Renal cortex interstitium (tissue), 15 donors: ENCODE measurements around the gene NPFFR2. TPM values are rescaled to one million over a fixed set of nuclear protein-coding genes. Genes with fewer than 3 reads are reported as not detected.
"Not testable (repeated sequence)": the region's sequence is repeated elsewhere in the genome, so short reads cannot be mapped to it uniquely, and the experiment has no call there.

Experiments
- DNase-seq, 11 donors: peaks; one replicate each; pipeline ENCODE4 v3.0.0-alpha.2; 2013; ENCODE audit warnings: low read depth in 9 of 11, low spot score in 4 of 11; ENCODE audit errors: extremely low read depth in 1 of 11
- long read RNA-seq, 16 experiments: transcript quantifications; one replicate each; lab custom pipeline, GENCODE V29; 2026
- polyA plus RNA-seq, 3 donors: library from polyadenylated mRNA; unstranded; fragments of 120-200 nt; gene quantifications; one replicate each; pipeline ENCODE4 v1.2.1, GENCODE V29; 2013; ENCODE audit not compliant: insufficient read length in 3 of 3

NPFFR2 gene
- polyA plus RNA-seq: 1 to 10 TPM in 1 of 3 donors, under 1 TPM in 2; 0.47 to 1.7 (median 0.76) TPM
- long read RNA-seq, donor 1, partial matches to known transcripts: 0 of 1 reads
- long read RNA-seq, donor 1, other reads (novel, unspliced or antisense): 0 of 1 reads
- long read RNA-seq, donor 2, partial matches to known transcripts: 0 of 1 reads
- long read RNA-seq, donor 2, other reads (novel, unspliced or antisense): 0 of 1 reads
- long read RNA-seq, donor 3, partial matches to known transcripts: 0 of 2 reads
- long read RNA-seq, donor 3, other reads (novel, unspliced or antisense): 0 of 2 reads
- long read RNA-seq, donor 4: 0 reads
- long read RNA-seq, donor 5: 0 reads
- long read RNA-seq, donor 6: 0 reads
- long read RNA-seq, donor 7: 0 reads
- long read RNA-seq, donor 8: 0 reads
- long read RNA-seq, donor 9, partial matches to known transcripts: 0 of 2 reads
- long read RNA-seq, donor 9, other reads (novel, unspliced or antisense): 0 of 2 reads
- long read RNA-seq, donor 10, partial matches to known transcripts: 0 of 1 reads
- long read RNA-seq, donor 10, other reads (novel, unspliced or antisense): 0 of 1 reads
- long read RNA-seq, donor 11: 0 reads
- long read RNA-seq, donor 12: 0 reads
- long read RNA-seq, donor 13: 0 reads
- long read RNA-seq, donor 14, partial matches to known transcripts: 0 of 1 reads
- long read RNA-seq, donor 14, other reads (novel, unspliced or antisense): 0 of 1 reads
- long read RNA-seq, donor 15: 0 reads
- long read RNA-seq, donor 16, partial matches to known transcripts: 0 of 1 reads
- long read RNA-seq, donor 16, other reads (novel, unspliced or antisense): 0 of 1 reads

GRCh38 chr4:72031868-72032608, at the start of gene NPFFR2:
TSS of gene NPFFR2 (plus strand) at chr4:72032000. CDS start at chr4:72128592, 96,592 bp downstream.
- DNase-seq: peak in 9 of 11 donors; percentile 3 to 40 (median 24)

DNA sequence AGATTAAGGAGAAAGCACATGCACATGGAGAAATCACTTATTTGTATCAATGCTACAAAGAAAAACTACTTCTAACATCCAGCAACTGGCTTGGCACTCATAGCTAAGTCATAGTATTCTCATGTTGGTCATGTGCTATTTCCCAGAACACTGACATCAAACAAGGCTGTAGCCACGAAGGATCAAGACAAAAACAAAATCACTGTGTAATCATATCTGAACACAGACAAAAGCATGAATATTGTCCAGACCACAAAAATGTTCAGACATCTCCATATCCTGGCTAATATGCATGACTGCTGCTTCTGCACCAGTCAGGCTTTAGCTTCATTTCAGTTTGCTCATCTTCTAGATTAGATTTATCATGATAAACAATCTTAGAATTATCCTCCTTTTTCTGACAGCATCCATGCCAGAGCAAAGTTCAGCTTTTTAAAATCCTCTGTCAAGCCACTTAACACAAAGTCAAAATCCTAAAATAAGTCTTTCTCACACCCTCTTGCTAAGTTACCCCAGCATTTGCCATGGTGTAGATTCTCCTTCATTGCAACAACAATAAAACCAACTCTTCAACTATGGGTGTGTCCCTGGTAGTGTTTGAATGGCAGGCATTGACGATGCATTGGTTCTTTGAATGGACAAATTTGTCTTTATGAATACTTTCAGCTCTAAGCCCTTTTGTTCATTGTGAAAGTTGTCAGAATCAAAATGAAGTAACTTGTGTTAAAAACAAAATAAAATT, 39.1 kb upstream of the NPFFR2 start:
- DNase-seq: no peak

DNA sequence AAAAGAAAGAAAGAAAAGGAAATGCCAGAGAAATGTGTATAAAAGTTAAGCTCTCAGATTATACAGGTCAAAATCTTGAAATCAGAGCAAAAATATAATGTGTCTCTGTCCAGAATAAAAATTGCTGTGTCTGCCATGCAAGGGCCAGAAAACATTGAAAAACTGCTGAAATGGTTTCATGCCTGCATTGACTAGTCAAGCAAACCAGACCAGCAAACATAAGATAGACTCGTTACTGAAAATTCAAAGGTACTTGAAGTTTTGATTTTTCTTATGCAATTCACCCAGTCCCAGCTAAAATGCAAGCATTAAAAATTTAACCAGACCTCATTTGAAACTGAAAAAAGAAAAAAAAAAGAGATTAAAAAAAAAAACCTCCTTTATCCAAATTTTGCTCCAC, 37.2 kb upstream of the NPFFR2 start:
- no peak for DNase-seq

DNA sequence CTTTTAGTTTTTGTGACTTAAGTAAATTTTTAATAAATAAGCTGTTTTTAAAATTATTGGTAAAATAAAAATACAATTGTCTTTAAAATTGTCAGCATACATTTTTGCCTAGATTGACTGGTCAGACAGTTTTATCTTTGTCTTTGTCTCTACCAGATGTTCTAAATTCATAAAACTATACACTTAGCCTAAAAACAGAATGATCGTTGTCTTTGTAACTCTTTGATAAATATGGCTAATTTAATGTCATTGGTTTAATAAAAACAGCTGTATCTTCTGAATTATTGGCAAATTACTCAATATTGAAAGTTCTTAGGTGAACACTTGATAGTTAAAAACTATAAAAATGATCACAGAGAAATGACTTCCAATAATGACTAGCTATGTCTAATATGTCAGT, 36.5 kb upstream of the NPFFR2 start:
- no peak for DNase-seq

DNA sequence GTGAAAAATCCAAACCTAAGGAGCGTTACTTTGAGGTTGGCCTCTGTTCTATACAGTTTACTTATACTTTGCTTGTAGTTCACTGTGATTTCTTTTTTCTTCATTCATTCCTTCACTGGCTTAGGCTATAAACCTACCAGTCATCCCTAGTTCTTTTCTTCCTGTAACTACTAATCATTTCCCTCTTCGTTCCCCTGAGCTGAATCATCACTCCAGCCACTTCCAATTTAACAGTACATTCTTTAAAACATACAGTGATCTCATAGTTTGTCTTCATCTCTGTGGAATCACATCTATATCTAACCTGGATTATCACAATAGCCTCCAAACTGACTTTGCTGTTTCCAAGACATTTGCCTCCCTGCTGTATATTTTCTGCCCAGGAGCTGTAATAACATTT, 25.2 kb upstream of the NPFFR2 start:
- DNase-seq: no peak

GRCh38 chr4:72011906-72012305, 19.9 kb upstream of the NPFFR2 start:
- DNase-seq: no peak

DNA sequence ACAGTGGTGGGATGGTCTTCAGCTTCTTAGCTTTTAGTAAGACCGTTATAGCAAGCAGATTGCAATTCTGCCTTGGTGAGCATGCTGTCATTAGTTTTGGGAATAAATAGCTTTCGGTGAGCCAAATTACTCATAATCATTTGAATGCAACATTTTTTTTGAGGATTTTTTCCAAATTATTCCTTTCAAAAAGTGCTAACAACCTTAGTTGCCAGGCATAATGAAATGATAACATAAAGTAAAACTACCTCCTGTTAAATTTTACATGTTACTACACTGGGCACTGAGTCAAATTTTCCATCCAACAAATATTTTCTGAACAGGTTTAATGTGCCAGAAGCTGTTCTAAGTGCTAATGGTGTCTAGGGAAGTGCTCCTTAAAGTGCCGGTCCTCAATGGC, 15.8 kb upstream of the NPFFR2 start:
- no peak for DNase-seq

DNA sequence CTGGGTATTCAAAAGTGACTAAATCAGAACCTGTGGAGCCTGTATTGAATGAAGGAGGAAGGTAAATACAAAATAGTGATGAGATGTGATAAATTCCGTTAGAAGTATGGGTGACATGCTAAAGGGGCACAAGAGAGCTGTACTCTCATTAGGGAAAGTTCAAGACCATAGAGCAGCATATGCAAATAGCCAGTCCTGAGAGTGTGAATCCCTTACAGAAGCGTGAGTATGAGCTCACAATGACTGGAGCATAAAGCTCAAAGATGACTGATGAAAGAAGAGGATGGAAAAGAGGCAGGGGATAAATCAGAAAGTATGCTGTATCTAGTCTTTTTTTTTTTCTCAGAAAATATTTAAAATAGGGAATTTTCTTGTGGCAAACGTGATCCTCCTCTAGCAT, 12.1 kb upstream of the NPFFR2 start:
- DNase-seq: no peak

- DNase-seq: no peak
Measured at GRCh38 chr4:72022553-72022952, 9.2 kb upstream of the NPFFR2 start.

DNA sequence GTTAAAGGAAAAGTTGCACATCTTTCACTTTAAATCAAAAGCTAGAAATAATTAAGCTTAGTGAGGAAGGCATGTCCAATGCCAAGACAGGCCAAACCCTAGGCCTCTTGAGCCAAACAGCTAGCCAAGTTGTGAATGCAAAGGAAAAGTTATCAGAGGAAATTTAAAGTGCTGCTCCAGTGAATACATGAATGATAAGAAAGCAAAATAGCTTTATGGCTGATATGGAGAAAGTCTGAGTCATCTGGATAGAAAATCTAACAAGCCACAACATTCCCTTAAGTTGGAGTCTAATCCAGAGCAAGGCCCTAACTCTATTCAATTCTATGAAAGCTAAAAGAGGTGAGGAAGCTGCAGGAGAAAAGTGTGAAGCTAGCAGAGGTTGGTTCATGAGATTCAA, 23.8 kb downstream of the NPFFR2 start:
- no peak for DNase-seq

- no peak for DNase-seq
Measured at GRCh38 chr4:72063726-72064125, 31.9 kb downstream of the NPFFR2 start.

DNA sequence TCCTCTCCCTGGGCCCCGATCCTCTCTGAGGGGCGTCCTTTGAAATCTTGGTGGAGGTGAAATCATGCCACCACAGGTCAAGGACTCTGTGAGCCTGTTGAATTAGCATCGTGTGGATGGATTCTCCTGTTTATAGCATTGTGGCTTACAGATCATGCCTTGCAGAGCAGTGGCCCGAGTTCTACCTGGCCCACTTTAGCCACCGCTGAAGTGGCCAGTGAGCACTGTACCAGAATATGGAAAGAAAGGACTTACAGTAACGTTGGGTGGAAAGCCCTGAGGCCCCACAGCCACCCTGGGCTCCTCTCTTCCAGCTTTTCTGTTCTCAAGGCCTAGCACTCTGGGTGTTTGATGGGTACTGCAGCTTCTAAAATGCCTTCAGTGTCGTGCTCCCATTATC, 35.3 kb downstream of the NPFFR2 start:
- DNase-seq: no peak

- DNase-seq: no peak
Measured at GRCh38 chr4:72073816-72074215, 42.0 kb downstream of the NPFFR2 start.

DNA sequence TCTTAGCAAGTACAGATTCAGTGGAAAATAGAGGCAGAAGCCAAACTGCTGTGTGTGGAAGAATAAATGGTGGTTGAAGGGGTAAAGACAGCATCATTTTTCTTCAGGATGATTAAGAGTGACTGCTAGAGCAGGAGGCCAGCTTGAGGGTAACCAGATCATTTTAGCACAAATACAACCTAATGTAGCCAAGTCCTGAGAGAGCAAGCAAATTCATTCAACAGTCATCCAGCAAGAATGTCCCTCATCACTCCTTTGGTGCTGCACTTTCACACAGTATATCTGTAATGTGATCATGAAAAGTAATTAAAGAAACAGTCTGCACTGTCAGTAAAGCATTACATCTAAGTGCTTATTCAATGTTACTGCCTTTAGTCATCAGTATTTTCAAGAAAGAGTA, 44.8 kb downstream of the NPFFR2 start:
- DNase-seq: peak in 2 of 11 donors; percentile 5 to 8

DNA sequence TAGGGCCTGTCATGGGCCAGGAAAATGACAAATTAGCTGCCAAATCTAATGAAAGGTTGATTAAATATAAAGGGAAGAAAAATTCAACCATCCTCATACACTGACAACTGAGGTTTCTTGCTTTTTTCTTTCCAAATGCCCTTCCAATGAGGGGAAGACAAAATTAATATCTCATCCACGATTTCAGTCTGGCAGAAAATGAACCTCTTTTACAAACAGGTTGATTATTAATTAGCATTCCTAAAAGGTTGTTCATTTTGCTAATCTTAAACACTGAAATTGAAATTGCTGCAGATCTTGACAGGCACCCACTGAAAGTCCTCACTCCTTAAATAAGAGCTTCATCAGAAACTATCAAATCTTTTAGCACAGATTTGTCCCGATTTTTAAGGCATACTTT, 45.5 kb downstream of the NPFFR2 start:
- DNase-seq: no peak

DNA sequence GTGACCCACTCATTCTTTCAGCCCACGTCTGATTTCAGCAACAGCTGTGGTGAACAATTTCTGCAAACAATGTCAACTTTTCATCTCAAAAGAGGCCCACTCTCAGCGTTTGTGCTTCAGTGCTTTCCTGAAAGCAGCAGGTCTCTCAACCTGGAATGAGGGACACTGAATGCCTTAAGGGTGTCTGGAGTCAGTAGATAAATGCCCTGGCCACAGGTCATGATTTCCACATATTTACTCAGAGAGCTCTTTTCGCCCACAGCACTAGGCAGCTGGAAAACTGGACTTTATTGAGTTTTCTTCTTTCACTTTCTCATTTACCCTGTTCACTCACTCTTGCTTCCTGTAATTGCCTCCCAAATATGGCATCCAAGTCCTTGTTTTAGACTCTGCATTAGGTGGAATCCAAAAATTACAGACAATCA, 52.8 kb downstream of the NPFFR2 start:
- no peak for DNase-seq

- not testable (repeated sequence) for DNase-seq
Measured at GRCh38 chr4:72090606-72091005, 58.8 kb downstream of the NPFFR2 start.

GRCh38 chr4:72094059-72094797, 62.4 kb downstream of the NPFFR2 start:
- DNase-seq: no peak
